Cardiac fibroblast (primary cell): ENCODE measurements around the gene MAP1LC3C.
A peak's percentile ranks its signal among the peaks of the same experiment; 100 is the strongest.

Experiments
- DNase-seq, 2 donors: peaks; one replicate each; pipeline versions ENCODE4 v3.0.0 to v3.0.0-alpha.2; 2010; ENCODE audit warnings: low read depth in 2 of 2
- H3K4me3 ChIP-seq, 2 donors: replicated peaks in 1 of 2; 1 replicate in 1 of 2; 2 replicates in 1 of 2; pipeline ENCODE4 v1.5.1; 2011; ENCODE audit warnings: low read depth in 2 of 2, low read length in 2 of 2, mild to moderate bottlenecking in 2 of 2, moderate library complexity in 1 of 2
- CTCF ChIP-seq: IDR thresholded peaks from one replicate; pipeline ENCODE4 v1.5.1; 2011; ENCODE audit warnings: low read depth, mild to moderate bottlenecking, low read length, inconsistent platforms

The MAP1LC3C gene

DNA sequence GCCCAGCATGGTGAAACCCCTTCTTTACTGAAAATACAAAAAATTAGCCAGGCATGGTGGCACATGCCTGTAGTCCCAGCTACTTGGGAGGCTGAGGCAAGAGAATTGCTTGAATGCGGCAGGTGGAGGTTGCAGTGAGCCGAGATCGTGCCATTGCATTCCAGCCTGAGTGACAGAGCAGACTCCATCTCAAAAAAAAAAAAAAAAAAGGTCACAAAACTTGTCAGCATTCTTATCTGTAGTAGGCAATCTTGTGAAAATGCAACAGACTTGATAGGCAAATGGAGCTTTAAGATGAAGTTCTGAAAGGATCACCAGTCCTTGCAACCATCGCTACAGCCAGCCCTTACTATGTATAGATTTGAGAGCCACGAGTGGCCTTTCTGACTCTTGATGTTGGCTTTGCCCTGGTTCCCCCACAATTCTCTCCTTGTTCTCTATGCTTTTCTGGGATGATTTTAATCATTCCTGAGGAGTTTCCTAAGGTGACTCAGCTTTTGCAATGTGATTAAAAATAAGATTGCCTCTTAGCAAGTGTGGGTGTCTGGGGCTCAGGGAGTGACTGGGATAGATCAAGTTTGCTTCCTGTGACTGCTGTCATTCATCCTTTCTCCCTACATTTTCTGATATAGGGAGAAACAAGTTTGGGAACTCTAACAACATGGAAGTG lies 7.1 kb upstream of the MAP1LC3C start:
- DNase-seq: no peak
- H3K4me3 ChIP-seq: no peak overlapping the region
- no peak for TF ChIP-seq CTCF

GRCh38 chr1:242004751-242005495 lies 6.0 kb upstream of the MAP1LC3C start:
- TF ChIP-seq CTCF: no peak
- H3K4me3 ChIP-seq: no peak overlapping the region
- DNase-seq: no peak

- no peak for DNase-seq
- no peak for TF ChIP-seq CTCF
- no peak overlapping the region for H3K4me3 ChIP-seq
Measured at GRCh38 chr1:242002510-242002909, 3.6 kb upstream of the MAP1LC3C start.

DNA sequence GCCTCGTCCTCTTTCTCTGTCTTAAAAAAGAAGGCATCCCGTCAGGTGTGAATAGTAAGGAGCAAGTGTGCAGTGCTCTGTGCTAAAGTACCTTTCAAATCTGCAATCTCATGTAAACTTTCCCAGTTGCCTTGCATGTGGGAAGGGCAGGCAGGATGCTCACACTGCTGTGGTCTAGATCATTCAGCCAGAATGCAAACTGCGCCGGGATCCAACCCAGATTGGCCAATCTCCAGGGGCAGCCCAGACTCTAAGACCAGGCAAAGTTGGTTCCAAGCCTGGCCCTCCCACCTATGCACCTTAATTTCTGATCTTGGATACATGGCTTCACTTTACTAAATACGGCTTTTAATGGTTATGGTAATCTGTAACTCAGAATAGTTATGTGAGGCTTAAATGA lies 3.2 kb upstream of the MAP1LC3C start:
- no peak for DNase-seq
- no peak for TF ChIP-seq CTCF
- H3K4me3 ChIP-seq: no peak overlapping the region

DNA sequence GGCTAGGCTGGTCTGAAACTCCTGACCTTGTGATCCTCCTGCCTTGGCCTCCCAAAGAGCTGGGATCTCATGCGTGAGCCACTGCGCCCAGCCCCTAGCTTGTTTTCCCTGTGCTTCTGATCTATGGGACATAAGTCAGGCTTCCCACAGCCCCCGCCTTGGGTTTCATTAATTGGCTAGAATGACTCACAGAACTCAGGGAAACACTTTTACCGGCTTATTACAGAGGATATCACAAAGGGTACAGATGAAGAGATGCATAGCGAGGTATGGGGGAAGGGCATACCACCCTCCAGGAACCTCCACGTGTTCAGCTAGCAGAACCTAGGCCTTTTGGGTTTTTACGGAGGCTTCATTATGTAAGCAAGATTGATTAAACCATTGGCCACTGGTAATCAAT lies 1.5 kb upstream of the MAP1LC3C start:
- no peak for DNase-seq
- no peak overlapping the region for H3K4me3 ChIP-seq
- no peak for TF ChIP-seq CTCF

DNA sequence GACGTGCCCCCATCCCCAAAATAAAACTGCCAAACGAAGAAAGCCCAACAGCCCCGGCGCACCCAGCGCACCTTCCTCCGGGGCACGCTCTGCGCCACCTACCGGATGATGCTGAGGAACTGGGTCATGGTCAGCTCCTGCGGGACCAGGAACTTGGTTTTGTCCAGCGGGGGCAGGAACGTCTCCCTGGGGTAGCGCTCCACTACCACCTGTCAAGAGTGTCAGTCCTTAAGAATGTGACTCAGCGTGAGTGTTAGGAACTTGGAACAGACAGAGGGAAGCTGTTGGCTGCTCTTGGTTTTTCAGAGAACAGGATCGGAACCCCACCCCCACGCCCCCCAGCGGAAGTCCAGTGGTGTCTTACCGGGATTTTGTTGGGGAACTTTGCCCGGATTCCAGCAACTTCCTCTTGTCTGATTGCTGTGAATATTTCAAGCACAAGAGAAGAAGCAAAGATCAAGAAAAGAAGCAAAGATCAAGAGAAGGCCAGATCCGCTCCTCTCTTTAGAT lies 431 bp downstream of the MAP1LC3C start:
- H3K4me3 ChIP-seq: peak overlapping the region; percentile 32
- peak; percentile 84 for DNase-seq
- TF ChIP-seq CTCF: peak; percentile 60
